Inflammatory macrophage treated with lipopolysaccharide for 4 hours (primary cell): Measurements from ENCODE around the gene LINS1.

Source experiments
- DNase-seq: peaks from one replicate; pipeline ENCODE4 v3.0.0-alpha.2; 2020

The LINS1 gene

GRCh38 chr15:100553468-100553867, 48.5 kb downstream of the LINS1 start:
- DNase-seq, result no peak

- no peak for DNase-seq
These were observed 54.0 kb downstream of the LINS1 start for GRCh38 chr15:100547961-100548360.

GRCh38 chr15:100544946-100545345, 57.0 kb downstream of the LINS1 start:
- no peak for DNase-seq

DNA sequence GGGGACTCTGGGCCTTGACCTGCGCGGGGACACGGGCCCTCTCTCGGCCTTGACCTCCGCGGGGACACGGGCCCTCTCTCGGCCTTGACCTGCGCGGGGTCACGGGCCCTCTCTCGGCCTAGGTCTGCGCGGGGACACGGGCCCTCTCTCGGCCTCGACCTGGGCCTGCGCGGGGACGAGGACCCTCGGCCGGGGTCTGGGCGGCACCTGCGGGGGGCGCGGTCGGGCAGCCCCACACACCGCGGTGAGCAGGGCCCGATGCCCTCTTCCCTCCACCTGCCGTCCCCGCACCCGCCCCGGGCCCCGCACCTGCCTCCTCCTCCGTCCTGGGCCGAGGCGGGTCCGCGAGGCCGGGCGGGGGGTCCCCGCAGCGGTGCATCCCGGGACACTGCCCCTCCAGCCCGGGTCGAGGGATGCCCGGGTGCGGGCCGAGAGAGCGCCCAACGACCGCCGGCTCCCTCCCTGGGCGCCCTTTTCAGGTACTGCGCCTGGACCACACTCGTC, 57.6 kb downstream of the LINS1 start:
- DNase-seq, result no peak

DNA sequence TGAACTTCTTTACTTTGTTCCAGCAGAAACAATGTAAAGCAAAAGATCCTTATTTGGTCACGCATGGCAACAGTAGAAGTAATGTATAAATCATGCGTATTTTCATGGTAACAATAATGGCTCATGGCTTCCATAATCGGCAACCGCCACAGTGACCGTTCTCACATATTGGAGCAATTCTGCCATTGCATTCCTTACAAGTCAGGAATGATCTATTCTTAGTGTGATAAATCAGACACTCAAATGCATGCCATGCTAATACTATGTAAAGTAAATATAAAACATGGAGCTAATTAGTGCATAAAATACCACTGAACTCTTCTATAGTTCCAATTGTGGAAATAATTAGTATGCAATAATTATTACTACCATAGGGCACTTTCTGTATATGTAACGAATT, 59.7 kb downstream of the LINS1 start:
- no peak for DNase-seq

- DNase-seq, result peak; percentile 92
These were observed 64.7 kb downstream of the LINS1 start for GRCh38 chr15:100537331-100537730.

DNA sequence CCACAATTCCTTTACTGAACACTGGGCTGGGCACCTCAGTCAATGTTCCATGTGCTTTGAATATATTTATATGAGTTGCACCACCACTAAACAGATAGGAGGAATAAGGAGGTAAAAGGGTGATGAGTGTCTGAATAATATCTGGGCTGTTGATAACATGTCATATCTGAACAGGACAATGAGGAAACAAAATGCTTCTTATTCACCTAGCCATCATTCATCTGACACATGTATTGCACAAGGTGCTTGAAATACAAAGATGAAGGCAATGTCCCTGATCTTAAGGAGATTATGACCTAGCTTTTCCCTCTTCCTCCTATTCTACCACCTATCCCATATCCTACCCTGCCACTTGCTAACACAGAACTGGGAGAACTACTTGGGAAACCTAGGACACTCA, 65.3 kb downstream of the LINS1 start:
- peak; percentile 30 for DNase-seq

- DNase-seq, result no peak
These were observed 68.1 kb downstream of the LINS1 start for GRCh38 chr15:100533886-100534285.

GRCh38 chr15:100531823-100532327, 70.1 kb downstream of the LINS1 start:
- DNase-seq, result no peak

DNA sequence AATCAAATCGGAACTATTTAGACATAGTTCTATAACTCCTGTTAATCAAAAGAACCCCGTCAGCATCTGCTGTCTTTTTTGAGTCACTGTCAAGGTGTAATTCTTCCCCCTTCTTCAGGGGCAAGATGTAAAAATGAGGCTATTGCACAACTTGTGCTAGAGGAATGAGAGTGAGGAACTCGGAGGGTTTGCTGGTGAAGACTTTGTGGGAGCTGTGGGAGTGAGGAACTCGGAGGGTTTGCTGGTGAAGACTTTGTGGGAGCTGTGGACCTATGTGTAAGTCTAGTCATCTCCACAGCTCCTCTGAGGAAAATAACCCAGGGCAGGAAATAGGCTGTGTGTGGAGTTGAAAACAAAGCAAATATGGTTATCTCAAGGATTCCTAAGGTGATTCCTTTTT, 70.8 kb downstream of the LINS1 start:
- DNase-seq, result peak; percentile 27

DNA sequence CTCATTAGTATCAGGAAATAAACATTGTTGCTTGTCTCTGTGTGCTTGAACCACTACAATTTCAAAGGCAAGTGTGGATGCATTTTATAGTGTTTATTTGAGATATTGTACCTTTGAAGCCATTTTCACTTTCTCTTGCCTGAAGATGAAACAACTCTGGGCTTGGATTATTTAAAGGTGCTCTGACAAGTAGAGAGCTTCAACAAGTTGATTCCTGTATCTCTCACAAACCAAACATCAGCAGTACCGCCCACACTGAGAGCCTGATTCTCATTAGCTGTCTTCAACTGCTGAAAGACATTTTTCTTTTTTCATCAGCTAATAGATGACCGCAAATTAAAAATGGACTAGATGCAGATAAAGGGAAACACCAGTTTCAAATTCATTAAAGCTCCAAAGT, 72.4 kb downstream of the LINS1 start:
- DNase-seq, result no peak

DNA sequence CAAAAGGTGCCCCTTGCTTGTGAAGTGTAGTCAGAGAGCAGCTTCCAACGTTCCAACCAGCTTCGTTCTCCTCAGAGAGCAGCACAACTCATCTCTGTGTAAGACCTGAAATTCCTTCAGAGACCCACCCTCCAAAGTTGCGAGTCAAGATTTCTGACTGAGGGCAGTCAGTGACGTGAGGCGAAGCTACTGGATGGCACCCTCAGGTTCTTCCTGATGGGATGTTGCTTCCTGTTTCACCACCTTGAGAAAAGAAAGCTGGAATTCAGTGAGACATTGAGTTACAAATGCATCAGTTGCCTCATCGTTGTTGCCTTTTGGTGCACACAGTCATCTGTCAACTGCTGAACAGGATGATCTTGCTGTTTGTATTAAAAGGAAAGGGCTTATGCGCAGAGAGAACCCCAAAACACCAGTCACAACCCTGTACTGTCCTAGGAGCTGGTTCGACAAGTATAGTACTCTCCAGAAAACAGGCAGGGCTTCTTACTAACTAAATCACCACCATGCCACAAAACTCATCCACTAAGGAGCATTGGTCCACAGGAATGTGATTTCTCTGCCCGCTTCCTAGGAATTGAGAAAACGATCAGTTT, 73.1 kb downstream of the LINS1 start, which contains the start of gene CERS3:
CERS3 (minus strand) TSS at position 118 of the 596 bp plus-strand sequence. CDS start 27,101 bp downstream, outside the sequence.
- DNase-seq, result no peak

DNA sequence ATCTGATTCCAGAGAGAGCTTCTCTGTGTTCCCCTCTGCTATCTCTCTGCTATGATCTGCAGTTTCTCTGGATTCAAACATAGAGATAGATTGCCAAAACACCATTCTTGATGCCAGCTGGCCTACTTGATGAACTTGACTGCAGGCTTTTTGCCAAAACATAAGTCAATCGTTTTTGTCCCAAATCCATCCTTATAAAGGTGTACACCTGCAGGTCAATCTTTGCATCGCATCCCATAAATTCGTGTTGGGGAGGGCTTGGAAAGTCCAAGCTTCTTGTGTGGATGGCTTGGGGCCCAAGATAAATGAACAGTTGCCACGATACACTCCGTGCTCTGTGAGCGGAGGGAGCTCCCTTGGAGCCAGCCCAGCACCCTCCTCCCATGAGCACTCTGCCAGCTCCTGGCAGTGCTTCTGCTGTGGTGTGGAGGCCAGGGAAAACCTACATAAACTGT, 75.9 kb downstream of the LINS1 start:
- no peak for DNase-seq

- DNase-seq, result no peak
These were observed 76.5 kb downstream of the LINS1 start for GRCh38 chr15:100525436-100525835.

- no peak for DNase-seq
These were observed 77.7 kb downstream of the LINS1 start for GRCh38 chr15:100524326-100524725.

DNA sequence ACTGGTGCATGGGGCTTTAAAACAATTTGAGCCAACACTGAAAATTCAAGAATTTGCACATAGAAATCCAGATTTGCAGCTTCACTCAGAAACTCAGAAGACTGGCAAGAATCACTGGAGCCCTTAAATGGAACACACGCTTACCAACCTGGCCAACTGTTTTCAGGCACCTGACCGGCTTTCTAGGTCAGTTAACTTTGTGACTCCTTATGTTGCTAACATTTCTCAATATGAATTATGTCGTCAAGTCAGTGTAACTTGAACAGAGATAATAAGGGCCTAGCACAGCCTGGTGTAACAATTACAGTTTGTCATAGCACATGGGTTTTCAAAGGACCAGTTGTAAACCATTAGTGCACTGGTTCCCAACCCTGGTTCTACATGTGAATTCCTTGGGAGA, 80.1 kb downstream of the LINS1 start:
- no peak for DNase-seq

DNA sequence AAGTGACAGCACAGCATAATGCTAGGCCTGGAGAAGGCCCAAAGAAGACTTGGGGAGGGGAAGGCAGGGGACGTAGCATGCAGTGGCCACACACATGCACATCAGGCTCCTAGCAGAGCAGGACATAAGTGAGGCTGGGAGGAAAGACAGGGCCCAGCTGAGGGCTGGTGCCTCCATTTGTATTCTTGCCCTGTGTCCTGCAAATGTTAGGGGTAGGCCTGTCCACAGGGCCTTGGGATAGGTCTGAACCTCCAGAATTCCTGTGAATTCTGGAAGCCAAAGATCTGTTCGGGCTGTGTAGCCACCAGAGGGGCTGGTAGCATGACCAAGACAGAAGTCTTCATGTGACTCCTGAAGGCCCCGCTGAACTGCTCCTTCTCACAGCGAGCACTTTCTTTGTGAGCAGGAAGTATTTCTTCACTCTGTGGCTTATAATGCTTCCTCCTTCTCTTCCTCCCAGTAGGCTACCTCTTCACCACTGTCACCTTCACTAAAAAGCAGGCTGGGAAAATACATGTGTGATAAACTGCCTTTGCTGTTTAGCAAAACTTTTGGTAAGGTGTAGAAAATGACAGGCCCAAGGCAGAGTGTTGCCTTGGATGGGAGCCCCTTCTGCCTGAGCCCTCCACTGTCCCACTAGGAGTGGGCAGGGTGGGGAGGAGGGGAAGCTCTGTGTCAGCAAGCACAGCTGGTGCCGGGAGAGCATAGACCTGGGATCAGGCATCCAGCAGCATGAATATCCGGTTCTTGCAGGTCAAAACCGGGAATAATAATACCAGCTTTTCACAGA, 81.7 kb downstream of the LINS1 start:
- DNase-seq, result peak; percentile 66

DNA sequence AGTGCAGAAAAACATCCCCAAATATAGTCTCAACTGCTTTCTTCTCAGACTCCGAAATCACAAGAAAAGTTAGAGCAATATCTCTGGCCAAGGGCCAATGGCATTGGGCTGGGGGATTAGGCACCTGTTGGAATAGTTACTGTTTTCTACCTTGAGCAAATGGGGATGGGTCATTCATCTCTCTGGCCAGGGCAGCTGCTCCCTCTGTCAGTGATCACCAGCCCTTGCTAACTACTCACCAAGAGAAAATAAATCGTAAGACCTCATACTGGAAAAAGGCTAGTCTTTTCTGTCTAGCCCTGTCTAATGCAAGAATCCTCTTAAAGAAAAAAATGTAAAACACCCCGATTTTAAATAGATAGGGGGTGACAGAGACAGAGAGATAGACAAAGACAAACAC, 84.1 kb downstream of the LINS1 start:
- no peak for DNase-seq
